ENCODE measurements around the gene SHC3. TPM values are rescaled to one million over a fixed set of nuclear protein-coding genes. Genes with fewer than 3 reads are reported as not detected.

Gene SHC3
- total RNA-seq, 1 experiment from 2014 or later = 0.27 TPM

GRCh38 chr9:89001917-89002540 lies 176.6 kb downstream of the SHC3 start:
- H3K27me3 ChIP-seq (ENCODE audit: insufficient read depth, low read length) = peaks cover 12% of the 10 kb centered on the region
- ATAC-seq = no peak
- no peak for DNase-seq (ENCODE audit: low read depth, low spot score)
- intact Hi-C loops (cut with micrococcal nuclease) = loop anchor here (1.0 to 10.0 kb wide), 8 partner anchors 115 to 1317 kb away; no protein-coding TSS in a partner anchor
- BruUV-seq (replicated peaks) = no TSS peak
- ChIA-PET POLR2A (interaction anchor here (1.4 kb wide), 1 partner anchor 407 kb away, joined by 4 read pairs; no protein-coding TSS in a partner anchor), CTCF (no interaction called here), RAD21 (ENCODE audit: low non-redundant PET in 1 of 2, low total read pairs in 2 of 2, uncharacterized antibody in 2 of 2, unreplicated experiment in 2 of 2) (no interaction called here)
- no peaks in the 10 kb centered on the region for H3K36me3 ChIP-seq (ENCODE audit: control insufficient read depth in 1 of 2, insufficient read depth in 2 of 2, low read length in 2 of 2)
- no peaks in the 10 kb centered on the region for H3K79me2 ChIP-seq (ENCODE audit: insufficient read depth, low read length)
- no peak overlapping the region for H3K27ac ChIP-seq (ENCODE audit: low read depth, low read length)
- H4K20me1 ChIP-seq (ENCODE audit: insufficient read depth) = no peaks in the 10 kb centered on the region
- H3K4me1 ChIP-seq (ENCODE audit: control insufficient read depth in 1 of 2, insufficient read depth in 2 of 2, low read length in 2 of 2) = peaks cover 0 to 8% of the 10 kb centered on the region in 2 experiments; a peak in 1 of 4 replicates
- TF ChIP-seq SIN3A (IDR thresholded peaks at IDR 0.05; ENCODE audit: low read depth) (no peak), YY1 (IDR thresholded peaks at IDR 0.05; ENCODE audit: extremely low read depth, insufficient replicate concordance, low read depth, low read length) (no peak), SRF (IDR thresholded peaks at IDR 0.05; ENCODE audit: low read depth) (no peak), FOSL1 (IDR thresholded peaks at IDR 0.05; ENCODE audit: low read depth) (no peak), CBX3 (IDR thresholded peaks at IDR 0.05; ENCODE audit: low read depth) (no peak), ELF1 (IDR thresholded peaks at IDR 0.05; ENCODE audit: borderline replicate concordance, low read depth) (no peak), REST (IDR thresholded peaks at IDR 0.05; ENCODE audit: low read depth) (no peak), MAX (IDR thresholded peaks at IDR 0.05) (no peak), EGR1 (IDR thresholded peaks at IDR 0.05; ENCODE audit: low read depth) (no peak), EZH2phosphoT487 (IDR thresholded peaks at IDR 0.05; ENCODE audit: borderline replicate concordance) (no peak), ZNF274 (IDR thresholded peaks at IDR 0.05; ENCODE audit: low read depth, low read length) (no peak), TCF7L2 (IDR thresholded peaks at IDR 0.05; ENCODE audit: borderline replicate concordance, extremely low read depth, insufficient read depth, insufficient read length) (no peak), ZBTB33 (IDR thresholded peaks at IDR 0.05; ENCODE audit: extremely low read depth, insufficient replicate concordance, low read length) (no peak), EZH2 (IDR thresholded peaks at IDR 0.05) (no peak), RAD21 (IDR thresholded peaks at IDR 0.05; ENCODE audit: low read depth) (no peak), JUND (IDR thresholded peaks at IDR 0.05) (no peak), CEBPB (IDR thresholded peaks at IDR 0.05; ENCODE audit: low read depth) (no peak), POLR2AphosphoS5 (IDR thresholded peaks at IDR 0.05; ENCODE audit: low read depth, low read length) (no peak)
- H3K9me3 ChIP-seq (ENCODE audit: control insufficient read depth in 1 of 2, insufficient read depth in 1 of 2, low read depth in 1 of 2, low read length in 2 of 2) = no peaks in the 10 kb centered on the region
- no peak overlapping the region for H3K4me3 ChIP-seq (replicated peaks in 1 of 2; ENCODE audit: low read depth in 1 of 2, low read length in 2 of 2)
- no peaks in the 10 kb centered on the region for H3K9me2 ChIP-seq (ENCODE audit: insufficient read depth)
- no peak overlapping the region for H2AFZ ChIP-seq (ENCODE audit: low read depth, low read length, poor library complexity, severe bottlenecking)
- H3K4me2 ChIP-seq (ENCODE audit: low read length) = no peak overlapping the region
- no peak overlapping the region for H3K9ac ChIP-seq (ENCODE audit: low read length)

All from HCT116 (cell line).